ENCODE measurements around the gene MGST3. TPM values are rescaled to one million over a fixed set of nuclear protein-coding genes. Genes with fewer than 3 reads are reported as not detected.
A peak's percentile ranks its signal among the peaks of the same experiment; 100 is the strongest.

The MGST3 gene
- polyA plus RNA-seq, 1 of the 3 experiments (the other 2 are of a cell fraction): 270 TPM

GRCh38 chr1:165629848-165630628, 996 bp upstream of the MGST3 start:
- Histone ChIP-seq H3K36me3 (replicated peaks in 1 of 2; ENCODE audit: control insufficient read depth in 1 of 2, insufficient read depth in 2 of 2, low read length in 1 of 2) (peaks cover under 1 to 3% of the 10 kb centered on the region in 2 experiments), H3K27me3 (ENCODE audit: insufficient read depth) (no peaks in the 10 kb centered on the region), H3K9me2 (no peaks in the 10 kb centered on the region), H3K4me3 (ENCODE audit: low read depth in 2 of 2, low read length in 1 of 2) (peak overlapping the region; percentile 77 to 99), H2AFZ (ENCODE audit: low read depth) (peak overlapping the region; percentile 95), H3K4me2 (peak overlapping the region; percentile 79), H3K79me2 (ENCODE audit: insufficient read depth) (peaks cover 35% of the 10 kb centered on the region), H3K9me3 (no peaks in the 10 kb centered on the region), H3K9ac (peak overlapping the region; percentile 69), H3K27ac (ENCODE audit: low read depth in 2 of 2, low read length in 1 of 2) (peak overlapping the region; percentile 80 to 96; a peak in 3 of 4 replicates), H3F3A (replicated peaks; ENCODE audit: insufficient read depth) (peaks cover 11% of the 10 kb centered on the region), H4K20me1 (ENCODE audit: insufficient read depth) (peaks cover 17% of the 10 kb centered on the region), H3K4me1 (ENCODE audit: control insufficient read depth in 1 of 2, insufficient read depth in 2 of 2, low read depth in 1 of 2, low read length in 1 of 2) (peaks cover 9 to 24% of the 10 kb centered on the region in 2 experiments; a peak in 3 of 4 replicates)
- ChIA-PET CTCF (interaction anchor here (2.0 kb wide), 1 partner anchor 29 kb away, joined by 9 read pairs; no protein-coding TSS in a partner anchor), POLR2A (interaction anchor here (0.9 kb wide), 1 partner anchor 68 kb away, joined by 3 read pairs; no protein-coding TSS in a partner anchor)
- WGBS (ENCODE audit: low lambda C conversion rate): 11% methylated on average over 26 of the region's 26 CpGs
- peak; percentile 55 for DNase-seq
- TF ChIP-seq GABPA (IDR thresholded peaks at IDR 0.05; ENCODE audit: low read depth): no peak
- no peak for TF ChIP-seq NFIC (IDR thresholded peaks at IDR 0.05; ENCODE audit: borderline replicate concordance)
- TF ChIP-seq PBX3 (IDR thresholded peaks at IDR 0.05): no peak
- TF ChIP-seq REST (IDR thresholded peaks at IDR 0.05; ENCODE audit: low read depth, low read length): no peak
- no peak for TF ChIP-seq RAD21 (IDR thresholded peaks at IDR 0.05; ENCODE audit: low read length)
- TF ChIP-seq TEAD4 (IDR thresholded peaks at IDR 0.05; ENCODE audit: borderline replicate concordance, insufficient read depth): no peak
- TF ChIP-seq USF2 (IDR thresholded peaks at IDR 0.05; ENCODE audit: borderline replicate concordance, low read depth, low read length): no peak
- TF ChIP-seq FOXM1 (IDR thresholded peaks at IDR 0.05; ENCODE audit: low read depth): no peak
- no peak for TF ChIP-seq FOSL2 (IDR thresholded peaks at IDR 0.05; ENCODE audit: borderline replicate concordance, low read depth)
- TF ChIP-seq SIN3A (IDR thresholded peaks at IDR 0.05; ENCODE audit: borderline replicate concordance, low read depth, low read length): no peak
- no peak for TF ChIP-seq YY1 (IDR thresholded peaks at IDR 0.05; ENCODE audit: low read depth)
- no peak for TF ChIP-seq TAF1 (IDR thresholded peaks at IDR 0.05; ENCODE audit: borderline replicate concordance, low read depth, low read length)
- no peak for TF ChIP-seq RCOR1 (IDR thresholded peaks at IDR 0.05; ENCODE audit: low read length)
- no peak for TF ChIP-seq IRF3 (IDR thresholded peaks at IDR 0.05; ENCODE audit: low read depth, low read length)
- TF ChIP-seq EZH2phosphoT487 (IDR thresholded peaks at IDR 0.05; ENCODE audit: borderline replicate concordance, low read depth): no peak
- TF ChIP-seq MEF2A (IDR thresholded peaks at IDR 0.05; ENCODE audit: borderline replicate concordance, low read depth): no peak
- TF ChIP-seq POLR2AphosphoS5 (IDR thresholded peaks at IDR 0.05; ENCODE audit: low read depth, low read length): no peak
- no peak for TF ChIP-seq FOXJ3 (CRISPR knock-in tag; IDR thresholded peaks at IDR 0.05)
